GM19468 (cell line): ENCODE measurements around the gene KNDC1.

ENCODE experiments used
- ATAC-seq: cut with Tn5 transposase; IDR thresholded peaks from one replicate; pipeline ENCODE4 v1.9.1; 2021; ENCODE audit warnings: mild to moderate bottlenecking, moderate library complexity, moderate number of reproducible peaks; ENCODE audit not compliant: unreplicated experiment; ENCODE audit errors: extremely low read depth

Gene KNDC1

DNA sequence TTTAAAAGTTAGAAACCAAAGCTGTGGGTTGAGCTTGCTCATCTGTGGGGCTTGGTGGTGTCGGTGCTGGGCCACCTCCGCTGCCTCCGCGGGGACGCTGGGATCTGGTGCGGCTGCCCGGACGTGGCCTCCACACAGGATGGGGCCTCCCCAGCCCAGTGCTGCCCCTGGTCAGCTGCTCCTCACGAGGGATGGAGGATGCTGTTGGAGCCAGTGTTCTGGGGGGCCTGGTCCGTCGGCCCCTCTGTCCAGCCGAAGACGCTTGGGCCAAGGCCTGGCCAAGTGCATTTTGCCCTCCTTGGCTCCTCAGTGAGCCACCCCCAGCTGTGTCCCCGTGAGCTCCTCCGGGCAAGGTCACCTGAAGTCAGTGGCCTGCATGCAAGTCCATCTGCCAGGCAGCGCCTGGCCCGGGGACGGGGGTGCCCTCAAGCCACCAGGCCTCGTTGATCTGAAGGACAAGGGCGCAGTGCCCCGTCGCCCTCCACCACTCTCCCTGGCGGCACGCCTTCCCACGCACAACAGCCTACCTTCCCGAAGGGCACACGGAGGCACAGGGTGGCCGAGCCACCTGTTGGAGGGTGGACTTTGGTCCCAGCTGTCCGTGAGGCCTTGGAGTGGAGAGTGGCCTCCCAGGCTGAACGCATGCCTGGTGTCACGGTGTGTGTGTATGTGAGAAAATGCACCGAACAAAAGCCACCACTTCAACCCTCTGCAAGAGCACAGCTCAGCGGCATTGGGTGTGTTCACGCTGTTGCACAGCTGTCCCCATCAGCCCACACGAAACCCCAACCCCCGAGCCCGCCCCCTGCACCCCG, 27.3 kb downstream of the KNDC1 start:
- ATAC-seq: no peak

DNA sequence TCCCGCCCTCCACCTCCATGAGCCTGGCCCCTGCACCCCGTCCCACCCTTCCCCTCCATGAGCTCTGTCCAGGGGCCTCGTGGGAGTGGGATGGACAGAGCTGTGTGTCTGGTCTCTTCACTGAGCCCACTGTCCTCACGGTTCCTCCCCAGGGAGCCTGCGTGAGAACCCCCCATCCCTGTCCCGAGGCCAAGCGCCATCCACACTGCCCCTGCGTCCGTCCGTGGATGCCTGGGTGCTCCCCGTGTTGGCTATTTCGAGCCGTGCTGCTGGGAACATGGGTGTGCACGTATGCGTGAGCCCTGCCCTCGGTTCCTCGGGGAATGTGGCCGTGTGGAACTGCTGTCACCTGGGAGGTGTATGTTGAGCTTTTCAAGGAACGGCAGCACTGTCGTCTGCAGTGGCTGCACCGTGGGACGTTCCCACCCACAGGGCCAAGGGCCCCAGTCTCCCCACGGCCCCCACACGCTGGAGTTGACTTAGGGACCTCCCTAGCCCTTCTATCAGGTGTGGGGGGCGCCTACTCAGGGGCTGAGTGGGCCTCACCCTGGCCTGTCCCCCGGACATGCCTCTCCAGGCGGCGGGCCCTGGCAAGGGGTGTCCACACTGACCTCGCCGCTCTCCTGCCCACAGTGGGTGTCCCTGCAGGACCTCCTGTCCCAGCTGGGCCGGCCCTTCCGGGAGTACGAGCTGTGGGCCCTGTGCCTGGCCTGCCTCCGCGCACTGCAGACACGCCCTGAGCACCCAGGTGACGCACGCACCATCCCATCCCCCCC, 28.1 kb downstream of the KNDC1 start:
- ATAC-seq: no peak

DNA sequence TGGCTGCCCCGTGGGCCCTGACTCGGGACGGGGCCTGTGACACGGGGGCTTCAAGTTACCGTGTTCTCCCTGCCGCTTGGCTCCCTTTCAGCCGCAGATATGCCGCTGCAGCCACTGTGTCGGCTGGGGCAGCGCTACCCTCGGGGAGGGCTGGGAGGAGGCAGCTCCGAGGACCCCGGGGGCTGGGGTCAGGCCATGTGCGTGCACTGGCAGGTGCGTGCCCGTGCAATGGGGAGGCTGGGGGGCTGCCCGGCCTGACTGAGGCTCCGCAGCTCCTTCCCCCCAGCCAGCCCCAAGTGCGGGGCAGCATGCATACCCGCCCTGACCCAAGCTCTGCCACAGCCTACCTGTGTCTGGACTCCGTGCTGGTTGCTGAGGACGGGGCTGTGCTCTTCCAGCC, 29.2 kb downstream of the KNDC1 start:
- ATAC-seq: no peak

DNA sequence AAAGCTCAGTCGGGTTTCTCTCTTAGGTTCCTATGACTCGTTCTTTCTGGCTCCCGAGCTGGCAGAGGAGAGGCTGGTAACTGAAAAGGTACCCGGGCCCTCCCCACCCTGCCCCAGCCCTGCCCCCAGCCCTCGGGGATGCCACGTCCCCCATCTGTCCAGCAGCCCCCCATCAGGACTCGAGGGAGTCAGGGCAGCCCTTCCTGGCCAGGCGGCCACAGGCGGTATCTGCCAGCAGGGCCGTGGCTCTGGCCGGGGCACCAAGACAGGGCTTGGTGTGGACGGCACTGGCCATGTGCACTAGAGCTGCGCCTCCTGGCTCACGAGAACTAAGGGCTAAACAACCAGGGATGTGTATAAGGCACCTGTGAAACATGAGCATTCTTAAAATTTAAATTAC, 29.7 kb downstream of the KNDC1 start:
- ATAC-seq: no peak

DNA sequence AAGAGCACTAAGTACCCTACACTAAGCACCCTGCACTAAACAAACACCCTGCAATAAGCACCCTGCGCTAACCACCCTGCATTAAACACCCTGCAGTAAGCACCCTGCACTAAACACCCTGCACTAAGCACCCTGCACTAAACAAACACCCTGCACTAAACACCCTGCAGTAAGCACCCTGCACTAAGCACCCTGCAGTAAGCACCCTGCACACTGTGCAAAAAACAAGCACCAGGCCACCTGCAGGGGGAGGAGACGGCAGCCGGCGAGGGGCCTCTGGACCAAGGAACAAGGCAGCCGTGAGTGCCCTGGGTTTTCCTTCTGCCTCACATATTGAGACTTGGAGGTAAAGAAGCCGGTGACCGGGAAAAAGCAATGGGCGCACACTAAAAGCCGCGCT, 30.2 kb downstream of the KNDC1 start:
- ATAC-seq: no peak

DNA sequence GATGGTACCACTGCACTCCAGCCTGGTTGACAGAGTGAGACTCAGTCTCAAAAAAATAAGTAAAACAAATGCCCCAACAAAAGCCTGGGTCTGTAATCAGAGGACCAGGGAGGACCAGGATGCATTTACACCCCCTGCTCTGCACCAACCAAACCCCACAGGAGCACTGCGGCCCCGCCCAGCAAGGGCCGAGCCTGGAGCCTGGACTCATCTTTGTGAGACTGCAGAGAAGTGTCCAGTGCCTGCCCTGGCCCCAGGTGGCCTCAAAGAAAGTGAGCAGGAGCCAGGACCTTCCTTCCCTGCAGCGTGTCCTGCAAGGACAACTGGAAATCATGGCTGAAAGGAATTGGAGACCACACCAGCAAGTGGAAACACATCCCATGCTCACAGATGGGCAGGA, 31.6 kb downstream of the KNDC1 start:
- no peak for ATAC-seq

DNA sequence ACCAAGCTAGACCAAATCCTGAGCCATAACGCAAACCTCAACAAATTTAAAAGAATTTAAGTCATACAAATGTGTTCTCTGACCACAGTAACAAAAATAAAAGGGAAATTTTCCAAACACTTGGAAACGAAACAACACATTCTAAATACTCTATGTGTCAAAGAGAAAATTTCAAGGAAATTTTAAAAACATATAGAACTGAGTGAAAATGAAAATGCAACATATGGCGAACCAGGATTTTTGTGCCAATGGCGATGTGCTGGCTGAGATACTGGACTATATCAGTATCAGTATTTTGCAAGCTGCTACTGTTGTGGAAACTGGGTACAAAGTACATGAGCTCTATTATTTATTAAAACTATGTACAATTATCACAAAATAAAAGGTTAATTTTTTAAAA, 34.1 kb downstream of the KNDC1 start:
- no peak for ATAC-seq

DNA sequence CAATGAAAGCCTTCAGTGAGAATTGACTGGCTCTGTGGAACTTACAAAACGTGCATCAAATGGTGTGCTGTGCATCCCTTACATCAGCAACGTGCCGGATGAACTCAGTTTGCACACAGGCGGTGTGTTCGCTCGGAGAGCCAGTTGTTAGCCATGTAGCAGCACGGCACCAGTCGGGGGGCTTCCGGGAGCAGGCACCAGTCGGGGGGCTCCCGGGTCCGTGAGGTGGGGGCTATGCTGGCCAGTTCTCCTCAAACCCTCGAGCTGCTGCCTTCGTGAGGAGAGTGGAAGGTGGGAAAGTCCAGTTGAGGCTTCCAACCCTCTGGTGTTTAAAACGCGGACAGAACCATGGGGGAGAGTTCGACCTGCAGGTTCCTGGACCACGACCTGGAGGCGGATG, 35.1 kb downstream of the KNDC1 start:
- ATAC-seq: no peak

DNA sequence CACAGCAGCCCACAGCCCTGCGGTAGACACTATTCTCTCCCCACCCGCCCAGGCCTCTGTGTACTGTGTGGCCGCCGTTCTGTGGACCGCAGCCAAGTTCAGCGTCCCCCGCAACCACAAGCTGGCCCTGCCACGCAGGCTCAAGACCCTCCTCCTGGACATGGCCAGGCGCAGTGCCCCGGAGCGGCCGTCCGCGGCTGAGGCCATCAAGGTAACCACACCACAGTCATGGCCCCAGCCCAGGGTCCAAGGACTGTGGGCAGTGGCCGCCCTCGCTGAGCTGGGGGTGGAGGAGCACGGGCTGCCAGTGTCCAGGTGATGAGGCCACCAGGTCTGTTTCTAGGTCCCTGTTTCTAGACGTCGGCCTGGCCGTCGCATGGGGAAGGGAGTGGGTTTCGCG, 35.6 kb downstream of the KNDC1 start:
- no peak for ATAC-seq

DNA sequence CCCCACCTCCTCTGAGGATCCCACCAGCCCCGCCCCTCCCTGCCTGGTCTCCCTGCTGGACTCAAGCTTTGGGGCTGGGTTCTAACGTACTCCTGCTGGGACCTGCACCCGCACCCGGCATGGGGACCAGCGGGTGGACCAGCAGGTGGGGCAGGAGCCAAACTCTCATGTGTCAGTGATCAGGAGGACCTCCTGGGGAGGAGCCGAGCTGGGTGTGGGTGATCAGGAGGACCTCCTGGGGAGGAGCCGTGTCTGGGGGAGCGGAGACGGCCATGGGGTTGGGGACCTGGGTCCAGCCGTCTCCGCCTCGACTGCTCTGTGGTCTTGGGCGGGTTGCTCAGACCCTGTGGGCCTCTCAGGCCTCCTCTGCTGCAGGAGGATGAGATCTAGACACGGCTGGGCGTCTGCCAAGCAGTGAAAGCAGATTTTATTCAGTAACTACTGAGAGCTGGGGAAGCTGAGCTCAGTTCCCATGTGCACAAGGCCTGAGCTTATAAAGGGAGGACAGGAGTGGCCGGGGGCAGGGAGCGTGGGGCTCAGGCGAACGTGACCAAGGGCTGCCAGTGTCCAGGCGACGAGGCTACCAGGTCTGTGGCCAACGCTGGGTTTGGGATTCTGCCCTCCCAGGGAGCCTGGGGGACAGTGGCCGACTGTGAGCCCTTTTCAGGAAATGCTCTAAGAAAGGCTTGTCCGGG, 36.3 kb downstream of the KNDC1 start:
- ATAC-seq: no peak

DNA sequence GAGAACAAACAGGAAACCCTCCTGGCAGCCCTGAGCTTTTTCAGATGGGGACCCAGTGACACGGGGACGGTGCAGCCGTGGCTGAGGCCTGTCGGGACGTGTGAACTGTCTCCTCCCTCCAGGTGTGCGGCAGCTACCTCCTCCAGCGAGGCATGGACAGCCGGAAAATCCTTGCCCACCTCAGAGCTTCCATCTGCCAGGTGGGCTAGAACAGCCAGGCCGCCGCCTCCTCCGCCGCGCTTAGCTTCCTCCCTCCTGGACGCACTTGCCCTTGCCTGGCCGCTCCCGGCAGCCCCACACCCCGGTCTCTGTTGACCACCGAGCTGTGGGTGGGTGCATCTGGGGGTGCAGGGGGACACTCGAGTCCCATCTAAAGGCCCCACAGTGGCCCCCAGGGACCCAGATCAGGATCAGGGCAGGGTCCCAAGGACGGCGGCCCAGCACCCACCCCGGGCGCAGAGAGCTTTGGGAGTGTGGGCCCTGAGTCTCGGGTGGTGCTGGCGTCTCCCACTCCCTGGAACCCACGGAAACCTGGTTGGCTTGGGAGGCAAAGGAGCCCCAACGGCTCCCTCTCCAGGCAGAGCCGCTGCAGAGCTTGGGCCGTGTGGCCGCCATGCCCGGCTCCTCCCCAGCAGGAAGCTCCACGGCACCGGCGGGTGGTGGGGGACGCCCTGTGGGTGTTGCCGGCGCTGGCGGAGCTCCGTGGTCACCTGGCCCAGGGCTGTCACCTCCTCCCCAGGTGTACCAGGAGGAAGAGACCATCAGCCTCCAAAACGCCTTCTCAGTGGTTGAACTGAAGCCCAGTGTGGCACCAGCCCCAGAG, 37.1 kb downstream of the KNDC1 start:
- no peak for ATAC-seq

DNA sequence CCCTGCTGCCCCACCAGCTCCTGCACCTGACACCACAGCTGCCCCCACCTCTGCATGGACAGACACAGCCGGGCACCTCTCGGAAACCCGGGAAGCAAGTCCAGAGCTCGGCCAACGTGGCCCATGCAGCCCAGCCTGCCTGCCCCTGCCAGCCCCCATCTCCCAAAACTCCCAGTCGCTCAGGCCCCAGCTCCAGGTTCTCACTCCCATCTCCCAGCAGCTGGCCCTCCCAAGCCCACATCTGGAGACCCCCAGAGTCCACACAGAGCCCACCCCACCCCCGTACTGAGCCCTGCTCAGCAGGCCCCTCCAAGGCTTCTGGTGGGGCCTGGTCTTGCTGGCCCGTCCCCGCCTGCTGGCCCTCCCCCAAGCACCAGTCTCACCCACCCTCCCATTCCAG, 37.8 kb downstream of the KNDC1 start:
- ATAC-seq: no peak

DNA sequence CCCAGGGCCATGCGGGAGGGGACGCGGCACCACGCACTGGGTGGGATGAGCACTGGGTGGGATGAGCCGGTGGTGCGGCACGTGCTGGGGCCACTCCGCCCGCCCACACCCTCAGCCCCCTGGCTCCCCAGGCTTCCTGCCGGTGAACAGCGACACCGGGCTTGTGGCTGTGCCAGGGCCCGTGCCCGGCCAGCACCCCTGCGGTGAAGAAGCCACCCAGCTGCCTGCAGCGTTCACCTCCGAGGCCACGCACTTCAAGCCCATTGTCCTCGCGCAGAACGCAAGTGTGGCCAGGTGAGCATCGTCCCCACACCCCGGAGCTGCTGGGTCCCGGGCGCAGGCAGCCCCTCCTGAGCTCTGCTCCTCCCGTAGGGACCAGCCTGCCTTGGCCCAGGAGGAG, 38.2 kb downstream of the KNDC1 start:
- no peak for ATAC-seq

DNA sequence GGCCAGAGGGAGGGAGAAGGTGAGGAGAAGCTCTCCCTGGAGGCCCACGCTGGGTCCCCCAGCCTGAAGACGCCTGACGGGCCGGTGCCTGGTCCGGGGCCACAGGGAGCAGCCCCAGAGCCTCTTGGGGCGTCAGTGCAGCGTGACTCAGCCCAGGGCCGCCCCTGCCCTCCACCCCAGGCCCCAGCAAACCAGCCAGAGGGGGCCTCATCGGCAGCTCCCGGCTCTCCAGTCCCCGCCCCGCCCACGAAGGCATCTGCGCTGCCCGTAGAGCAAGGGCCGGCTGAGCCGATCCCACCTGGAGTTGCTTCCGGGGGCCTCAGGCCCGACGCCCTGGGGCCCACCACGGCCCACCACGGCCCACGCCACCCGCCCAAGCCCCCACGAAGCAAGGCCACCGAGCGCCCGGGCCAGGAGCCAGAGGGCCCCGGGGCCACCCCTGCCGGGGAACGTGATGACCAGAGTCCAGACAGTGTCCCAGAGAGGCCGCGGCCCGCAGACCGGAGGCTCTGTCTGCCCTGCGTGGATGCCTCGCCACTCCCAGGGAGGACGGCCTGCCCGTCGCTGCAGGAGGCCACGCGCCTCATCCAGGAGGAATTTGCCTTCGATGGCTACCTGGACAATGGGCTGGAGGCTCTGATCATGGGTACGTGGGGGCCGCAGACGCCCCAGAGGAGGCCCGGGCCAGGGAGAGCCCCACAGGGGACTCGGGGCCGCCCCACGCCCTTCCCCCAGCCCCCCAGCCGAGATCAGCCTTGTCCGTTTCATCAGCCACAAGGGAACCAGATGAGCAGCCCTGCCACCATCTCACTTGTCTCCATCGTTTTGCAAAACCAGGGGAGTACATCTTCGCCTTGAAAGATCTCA, 38.8 kb downstream of the KNDC1 start:
- ATAC-seq: no peak

DNA sequence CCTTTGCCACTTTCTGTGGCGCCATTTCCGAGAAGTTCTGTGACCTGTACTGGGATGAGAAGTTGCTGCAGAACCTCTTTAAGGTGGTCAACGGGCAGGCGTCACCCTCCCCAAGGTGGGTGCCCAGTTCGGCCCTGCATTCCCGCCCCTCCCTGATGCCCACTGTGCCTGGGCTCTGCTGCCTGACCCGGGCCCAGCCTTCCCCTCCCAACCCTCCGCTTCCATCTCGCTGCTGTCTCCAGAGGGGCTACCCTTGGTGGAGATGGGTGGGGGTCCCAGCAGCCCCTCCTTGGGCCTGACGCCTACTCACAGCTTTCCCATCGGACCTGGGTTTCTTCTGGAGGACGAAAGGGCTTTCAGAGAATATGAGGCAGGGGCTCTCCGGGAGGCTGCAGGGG, 39.5 kb downstream of the KNDC1 start:
- ATAC-seq: no peak

DNA sequence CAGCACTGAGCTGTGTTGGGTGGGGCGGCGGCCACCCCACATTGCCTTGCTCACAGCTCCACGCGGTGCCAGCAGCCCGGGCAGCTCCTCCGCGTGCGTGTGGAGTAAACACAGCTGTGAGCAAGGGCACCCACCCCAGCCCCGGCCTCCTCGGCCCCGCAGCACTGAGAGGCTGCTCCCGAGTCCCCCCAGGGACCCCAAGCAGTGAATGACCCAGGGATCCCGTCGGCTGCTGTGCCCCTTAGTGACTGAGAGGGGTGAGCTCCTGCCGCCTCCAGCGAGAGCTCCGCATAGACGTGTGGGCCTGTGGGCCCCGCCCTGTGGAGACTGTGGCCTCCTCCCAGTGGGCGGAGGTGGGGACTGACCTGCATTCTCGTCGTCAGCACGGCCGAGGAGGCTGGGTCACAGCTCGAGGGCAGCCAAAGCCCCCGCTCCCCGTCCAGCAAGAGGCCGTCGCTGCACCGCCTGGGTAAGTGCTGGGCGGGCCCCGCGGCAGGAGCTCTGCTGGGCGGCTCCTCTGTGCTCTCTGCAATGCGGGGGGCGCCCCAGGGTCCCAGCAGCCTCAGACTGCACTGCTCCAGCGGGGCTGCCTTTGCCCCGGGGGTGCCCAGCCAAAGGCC, 40.1 kb downstream of the KNDC1 start:
- no peak for ATAC-seq

DNA sequence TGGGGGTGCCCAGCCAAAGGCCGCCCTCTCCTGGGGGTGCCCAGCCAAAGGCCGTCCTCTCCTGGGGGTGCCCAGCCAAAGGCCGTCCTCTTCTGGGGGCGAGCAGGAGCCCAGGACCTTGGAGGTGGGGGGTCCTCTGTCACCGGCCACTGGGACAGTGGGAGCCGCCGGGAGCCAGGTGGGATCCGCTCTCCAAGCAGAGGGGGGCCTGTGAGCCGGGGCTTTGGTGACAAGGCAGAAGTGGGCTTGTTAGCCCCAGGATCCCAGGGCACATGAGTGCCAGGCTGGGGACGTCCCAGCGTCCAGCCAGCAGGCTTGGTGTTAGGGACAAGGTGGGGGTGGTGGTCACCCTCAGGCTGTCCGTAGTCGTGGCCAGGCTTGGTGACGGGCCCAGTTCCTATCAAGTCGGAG, 40.6 kb downstream of the KNDC1 start:
- no peak for ATAC-seq

DNA sequence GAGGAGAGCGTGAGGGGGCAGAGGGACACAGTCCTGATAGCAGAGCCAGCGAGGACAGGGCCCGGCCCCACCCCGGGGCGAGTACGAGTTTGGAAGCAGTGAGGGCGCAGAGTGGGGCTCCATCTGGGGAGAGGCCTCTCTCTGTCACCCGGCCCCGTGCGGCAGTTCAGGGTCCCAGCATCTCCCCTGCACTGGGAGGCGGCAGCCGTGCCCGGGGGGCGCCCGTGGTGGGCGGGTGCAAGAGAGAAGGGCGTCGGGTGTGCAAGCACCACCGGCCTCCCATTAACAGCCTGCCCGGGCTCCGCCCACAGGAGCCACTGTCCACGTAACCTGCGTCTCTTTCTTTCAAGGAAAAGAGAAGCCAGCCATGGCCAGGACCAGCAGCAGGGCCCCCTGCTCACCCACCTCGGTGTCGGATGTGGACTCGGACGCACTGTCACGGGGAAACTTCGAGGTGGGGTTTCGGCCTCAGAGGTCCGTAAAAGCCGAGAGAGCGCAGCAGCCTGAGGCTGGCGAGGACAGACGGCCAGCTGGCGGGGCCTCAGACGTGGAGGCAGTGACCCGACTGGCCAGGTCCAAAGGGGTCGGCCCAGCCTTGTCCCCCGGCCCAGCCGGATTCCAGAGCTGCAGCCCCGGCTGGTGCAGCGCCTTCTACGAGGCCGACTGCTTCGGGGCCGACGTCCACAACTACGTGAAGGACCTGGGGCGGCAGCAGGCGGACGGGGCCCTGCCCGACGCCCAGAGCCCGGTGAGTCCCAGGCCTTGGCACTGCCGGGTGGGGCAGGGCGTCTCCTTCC, 41.3 kb downstream of the KNDC1 start:
- no peak for ATAC-seq
